Thoracic aorta (tissue), 2 donors: Measurements from ENCODE around the gene PPP1R26. TPM values are rescaled to one million over a fixed set of nuclear protein-coding genes. Genes with fewer than 3 reads are reported as not detected.

Source experiments
- ATAC-seq: fragments of 150-250 bp; one replicate; pipeline ENCODE4 v1.8.0; 2017; ENCODE audit warnings: low read depth; ENCODE audit not compliant: insufficient number of reproducible peaks, low FRiP score
- DNase-seq: peaks from one replicate; pipeline ENCODE4 v3.0.0-alpha.2; 2020; ENCODE audit warnings: low spot score
- H3K27ac ChIP-seq, 2 donors: fragments of 200-600 bp; sonication (generic); 1 replicate in 1 of 2; 2 replicates in 1 of 2; pipeline ENCODE4 v1.5.1; 2016; ENCODE audit warnings: mild to moderate bottlenecking in 2 of 2, moderate library complexity in 2 of 2
- H3K27me3 ChIP-seq: fragments of 200-600 bp; sonication (generic); replicated peaks from 2 replicates; pipeline ENCODE4 v1.6.0; 2016; ENCODE audit warnings: mild to moderate bottlenecking; ENCODE audit not compliant: insufficient read depth
- H3K36me3 ChIP-seq: fragments of 200-600 bp; sonication (generic); one replicate; pipeline ENCODE4 v1.5.1; 2016
- H3K4me1 ChIP-seq, 2 donors: fragments of 200-600 bp; sonication (generic); 1 replicate in 1 of 2; 2 replicates in 1 of 2; pipeline versions ENCODE4 v1.5.1 to v1.6.0; 2016; ENCODE audit warnings: low read depth in 2 of 2, mild to moderate bottlenecking in 1 of 2; ENCODE audit not compliant: control insufficient read depth in 1 of 2
- H3K4me3 ChIP-seq: fragments of 200-600 bp; sonication (generic); 2 replicates; pipeline ENCODE4 v1.5.1; 2016; ENCODE audit warnings: mild to moderate bottlenecking
- H3K9me3 ChIP-seq: fragments of 200-600 bp; sonication (generic); 2 replicates; pipeline ENCODE4 v1.5.1; 2016
- total RNA-seq, 2 donors: library from RNA; depleted of rRNA; stranded (reverse); fragments of >200 nt; gene quantifications; one replicate each; pipeline versions ENCODE4 v1.1.0 to v1.2.3, GENCODE V29; 2016
- TF ChIP-seq, protein P1 (sequence below): fragments of 200-600 bp; sonication (generic); IDR thresholded peaks from one replicate; pipeline ENCODE4 v1.5.1; 2019; ENCODE audit warnings: antibody characterized with exemption

PPP1R26 gene
- total RNA-seq, 2 donors from 2014 or later = 11.9 to 17.6 TPM

DNA sequence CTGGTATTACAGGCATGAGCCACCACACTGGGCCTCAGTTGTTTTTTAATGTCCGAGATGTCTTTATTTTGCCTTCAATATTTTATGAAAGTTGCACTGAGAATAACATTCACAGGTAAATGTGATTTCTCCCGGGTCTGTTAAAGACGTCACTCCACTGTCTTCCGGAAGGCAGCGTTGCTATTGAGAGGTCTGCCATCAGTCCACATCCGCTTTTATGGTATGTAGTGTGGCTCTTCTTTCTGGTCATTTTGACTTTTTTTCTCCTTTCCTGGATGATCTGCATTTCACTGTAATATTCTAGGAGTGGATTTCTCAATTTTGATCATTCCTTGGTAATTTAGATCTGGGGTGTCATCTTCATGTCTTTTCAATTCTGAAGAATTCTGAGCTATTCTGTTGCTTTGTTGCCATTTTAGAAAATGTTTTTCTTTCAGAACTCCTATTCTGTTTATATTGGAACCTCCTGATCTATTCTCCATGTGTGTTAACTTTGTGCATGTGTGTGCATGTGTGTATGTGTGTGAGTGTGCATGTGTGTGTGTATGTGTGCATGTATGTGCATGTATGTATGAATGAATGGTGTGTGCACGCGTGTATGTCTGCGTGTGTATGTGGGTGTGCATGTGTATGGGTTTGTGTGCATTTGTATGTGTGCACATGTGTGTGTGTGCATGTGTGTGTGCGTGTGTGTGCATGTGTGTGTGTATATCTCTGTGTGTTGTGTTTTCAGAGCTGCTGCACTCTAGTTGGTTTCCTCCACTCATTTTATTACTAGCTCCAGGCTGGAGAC, 39.8 kb downstream of the PPP1R26 start:
- Histone ChIP-seq H3K4me1 (no peaks in the 10 kb centered on the region), H3K27me3 (no peaks in the 10 kb centered on the region), H3K4me3 (no peak overlapping the region), H3K27ac (no peak overlapping the region), H3K36me3 (no peaks in the 10 kb centered on the region), H3K9me3 (no peaks in the 10 kb centered on the region)
- TF ChIP-seq, protein P1, sequence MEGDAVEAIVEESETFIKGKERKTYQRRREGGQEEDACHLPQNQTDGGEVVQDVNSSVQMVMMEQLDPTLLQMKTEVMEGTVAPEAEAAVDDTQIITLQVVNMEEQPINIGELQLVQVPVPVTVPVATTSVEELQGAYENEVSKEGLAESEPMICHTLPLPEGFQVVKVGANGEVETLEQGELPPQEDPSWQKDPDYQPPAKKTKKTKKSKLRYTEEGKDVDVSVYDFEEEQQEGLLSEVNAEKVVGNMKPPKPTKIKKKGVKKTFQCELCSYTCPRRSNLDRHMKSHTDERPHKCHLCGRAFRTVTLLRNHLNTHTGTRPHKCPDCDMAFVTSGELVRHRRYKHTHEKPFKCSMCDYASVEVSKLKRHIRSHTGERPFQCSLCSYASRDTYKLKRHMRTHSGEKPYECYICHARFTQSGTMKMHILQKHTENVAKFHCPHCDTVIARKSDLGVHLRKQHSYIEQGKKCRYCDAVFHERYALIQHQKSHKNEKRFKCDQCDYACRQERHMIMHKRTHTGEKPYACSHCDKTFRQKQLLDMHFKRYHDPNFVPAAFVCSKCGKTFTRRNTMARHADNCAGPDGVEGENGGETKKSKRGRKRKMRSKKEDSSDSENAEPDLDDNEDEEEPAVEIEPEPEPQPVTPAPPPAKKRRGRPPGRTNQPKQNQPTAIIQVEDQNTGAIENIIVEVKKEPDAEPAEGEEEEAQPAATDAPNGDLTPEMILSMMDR = no peak
- ATAC-seq = no peak
- no peak for DNase-seq

GRCh38 chr9:135520916-135521607, 41.5 kb downstream of the PPP1R26 start, which contains the start of gene LCN1:
TSS of gene LCN1 (plus strand) at chr9:135521440. CDS start at chr9:135521498, 58 bp downstream.
- H3K27ac ChIP-seq = no peak within 1 kb of the TSS
- no peaks in the 10 kb centered on the region for H3K4me1 ChIP-seq
- H3K9me3 ChIP-seq = no peaks in the 10 kb centered on the region
- ATAC-seq = no peak
- TF ChIP-seq, protein P1 = no peak
- no peaks in the 10 kb centered on the region for H3K27me3 ChIP-seq
- H3K36me3 ChIP-seq = no peaks in the 10 kb centered on the region
- DNase-seq = no peak
- no peak within 1 kb of the TSS for H3K4me3 ChIP-seq

DNA sequence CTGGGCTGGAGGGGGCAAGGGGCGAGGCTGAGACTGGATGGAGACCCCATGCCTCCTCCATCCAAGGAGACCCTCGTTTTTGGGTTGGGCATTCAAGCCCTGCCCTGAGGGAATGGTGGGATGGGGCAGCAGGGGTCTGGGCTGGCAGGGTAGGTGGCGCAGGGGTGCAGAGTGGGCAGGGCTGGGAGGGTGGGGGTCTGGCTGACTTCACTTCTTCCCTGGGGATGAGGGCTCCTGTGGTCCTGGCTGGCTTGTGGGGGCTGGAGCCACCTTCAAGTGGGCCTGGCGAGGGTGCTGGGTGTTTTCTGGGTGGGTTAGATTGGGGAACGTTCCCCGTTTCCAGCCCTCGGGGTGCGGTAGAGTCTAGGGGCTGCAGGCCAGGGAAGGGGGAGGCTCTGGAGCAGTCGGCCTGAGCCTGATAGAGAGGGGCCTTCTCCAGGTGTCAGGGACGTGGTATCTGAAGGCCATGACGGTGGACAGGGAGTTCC, 42.1 kb downstream of the PPP1R26 start:
- no peaks in the 10 kb centered on the region for H3K27me3 ChIP-seq
- DNase-seq = no peak
- no peaks in the 10 kb centered on the region for H3K4me1 ChIP-seq
- H3K36me3 ChIP-seq = no peaks in the 10 kb centered on the region
- no peak for ATAC-seq
- H3K27ac ChIP-seq = no peak overlapping the region
- H3K4me3 ChIP-seq = no peak overlapping the region
- TF ChIP-seq, protein P1 = no peak
- no peaks in the 10 kb centered on the region for H3K9me3 ChIP-seq

GRCh38 chr9:135522137-135522877, 42.7 kb downstream of the PPP1R26 start:
- DNase-seq (no peak), ATAC-seq (no peak)
- TF ChIP-seq, protein P1 = no peak
- Histone ChIP-seq H3K9me3 (no peaks in the 10 kb centered on the region), H3K27me3 (no peaks in the 10 kb centered on the region), H3K4me1 (no peaks in the 10 kb centered on the region), H3K4me3 (no peak overlapping the region), H3K27ac (no peak overlapping the region), H3K36me3 (no peaks in the 10 kb centered on the region)

DNA sequence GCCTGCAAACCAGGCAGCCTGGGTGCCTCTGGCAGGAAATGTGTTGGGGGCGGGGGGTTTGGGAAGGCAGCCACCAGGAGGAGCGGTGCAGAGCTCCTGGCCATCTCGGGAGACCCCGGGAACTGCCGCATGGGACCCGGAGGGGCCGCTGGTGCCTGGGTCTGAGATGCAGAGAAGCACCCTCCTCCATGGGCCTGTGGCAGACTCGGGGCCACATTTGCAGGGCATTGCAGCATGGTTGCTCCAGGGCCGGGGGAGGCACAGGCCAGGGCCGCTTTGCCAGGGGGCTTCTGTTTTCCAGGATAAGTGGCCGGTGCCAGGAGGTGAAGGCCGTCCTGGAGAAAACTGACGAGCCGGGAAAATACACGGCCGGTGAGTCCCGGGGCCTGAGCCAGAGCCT, 43.3 kb downstream of the PPP1R26 start:
- H3K27me3 ChIP-seq = no peaks in the 10 kb centered on the region
- no peak overlapping the region for H3K4me3 ChIP-seq
- TF ChIP-seq, protein P1 = no peak
- no peaks in the 10 kb centered on the region for H3K9me3 ChIP-seq
- no peak overlapping the region for H3K27ac ChIP-seq
- H3K4me1 ChIP-seq = no peaks in the 10 kb centered on the region
- ATAC-seq = no peak
- H3K36me3 ChIP-seq = no peaks in the 10 kb centered on the region
- no peak for DNase-seq
